SU-DHL-6 (cell line): ENCODE data around the gene PLA2G10.

Experiments used
- H2AFZ ChIP-seq: fragments of 200-600 bp; sonication (generic); 2 replicates; pipeline ENCODE4 v1.6.1; 2014; ENCODE audit warnings: low read depth, mild to moderate bottlenecking, moderate library complexity, mixed read lengths, antibody characterized with exemption, low read length; ENCODE audit not compliant: severe bottlenecking
- H3F3A ChIP-seq: fragments of 200-600 bp; shearing (Covaris generic); 2 replicates; pipeline ENCODE4 v1.6.0; 2016; ENCODE audit warnings: antibody characterized with exemption, mild to moderate bottlenecking; ENCODE audit not compliant: insufficient read depth
- H3K27ac ChIP-seq: fragments of 200-600 bp; sonication (generic); 2 replicates; pipeline ENCODE4 v1.5.1; 2016; ENCODE audit warnings: low read depth, mild to moderate bottlenecking, low read length, moderate library complexity, mixed read lengths
- H3K27me3 ChIP-seq: fragments of 200-600 bp; sonication (generic), shearing (Covaris generic); 2 replicates; pipeline ENCODE4 v1.6.0; 2014; ENCODE audit warnings: mild to moderate bottlenecking, low read length
- H3K36me3 ChIP-seq: fragments of 200-600 bp; sonication (generic); 2 replicates; pipeline ENCODE4 v1.6.1; 2014; ENCODE audit warnings: mild to moderate bottlenecking, low read length, mixed read lengths
- H3K4me2 ChIP-seq: fragments of 300-600, 200-600 bp; shearing (Covaris generic), sonication (generic); 2 replicates; pipeline ENCODE4 v1.6.0; 2014; ENCODE audit warnings: low read length, low read depth, mild to moderate bottlenecking; ENCODE audit not compliant: poor library complexity, severe bottlenecking
- H3K4me3 ChIP-seq: fragments of 200-600 bp; sonication (generic); 2 replicates; pipeline ENCODE4 v1.5.1; 2014; ENCODE audit warnings: antibody characterized with exemption, low read length, mild to moderate bottlenecking, mixed read lengths; ENCODE audit not compliant: insufficient read depth, poor library complexity, severe bottlenecking
- H3K79me2 ChIP-seq: fragments of 200-600 bp; sonication (generic); 2 replicates; pipeline ENCODE4 v1.6.1; 2014; ENCODE audit warnings: mild to moderate bottlenecking, low read length, moderate library complexity; ENCODE audit not compliant: insufficient read depth
- H3K9ac ChIP-seq: fragments of 200-600 bp; sonication (generic); 2 replicates; pipeline ENCODE4 v1.7.0; 2014; ENCODE audit warnings: mild to moderate bottlenecking, low read length
- H3K9me2 ChIP-seq: fragments of 200-600 bp; sonication (generic); replicated peaks from 2 replicates; pipeline ENCODE4 v1.6.1; 2014; ENCODE audit warnings: low read length; ENCODE audit not compliant: insufficient read depth
- H3K9me3 ChIP-seq: fragments of 200-600 bp; sonication (generic); 2 replicates; pipeline ENCODE4 v1.6.1; 2014; ENCODE audit warnings: low read length, mixed read lengths; ENCODE audit not compliant: insufficient read depth
- H4K20me1 ChIP-seq: fragments of 200-600 bp; sonication (generic); 2 replicates; pipeline ENCODE4 v1.6.1; 2014; ENCODE audit warnings: low read depth, mild to moderate bottlenecking, antibody characterized with exemption, low read length, moderate library complexity, mixed read lengths
- EZH2phosphoT487 ChIP-seq: fragments of 200-600 bp; sonication (generic), shearing (Covaris generic); conservative IDR thresholded peaks from 2 replicates; pipeline ENCODE4 v1.6.1; 2018; ENCODE audit warnings: mild to moderate bottlenecking, antibody characterized with exemption, low read length, moderate library complexity, mixed read lengths
- TF ChIP-seq, protein P1 (sequence below): fragments of 200-600 bp; sonication (generic); IDR thresholded peaks from one replicate; pipeline ENCODE4 v1.5.1; 2017; ENCODE audit warnings: antibody characterized with exemption, mild to moderate bottlenecking, low read length, moderate library complexity; ENCODE audit not compliant: insufficient read depth, poor library complexity, severe bottlenecking

The PLA2G10 gene

DNA sequence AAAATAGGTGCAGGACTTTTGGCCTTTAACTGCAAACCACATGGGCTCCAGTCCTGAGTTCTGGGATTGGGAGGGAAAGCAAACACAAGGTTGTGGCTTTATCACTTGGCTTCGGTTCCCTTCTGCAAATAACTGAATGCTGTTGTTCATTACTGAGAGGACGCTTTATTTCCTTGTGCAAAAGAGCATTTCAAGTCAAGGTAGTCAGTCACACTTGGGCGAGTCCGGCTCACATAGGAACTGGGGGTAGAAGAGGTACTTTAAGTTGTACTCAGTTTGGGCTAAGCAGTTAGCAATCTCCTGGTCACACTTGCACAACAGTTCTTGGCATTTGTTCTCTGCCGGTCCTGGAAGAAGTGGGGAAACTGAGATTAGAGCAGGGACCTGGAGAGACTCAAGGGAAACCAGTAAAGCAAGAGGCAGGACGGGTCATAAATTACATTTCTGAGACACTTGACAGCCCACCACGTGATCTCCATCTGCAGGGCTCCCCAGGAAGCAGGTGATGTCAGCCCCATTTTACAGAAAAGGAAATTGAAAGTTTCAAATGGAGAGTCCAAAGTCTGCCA lies 21.6 kb downstream of the PLA2G10 start:
- H3K36me3 ChIP-seq: no peaks in the 10 kb centered on the region
- H3K27me3 ChIP-seq: no peaks in the 10 kb centered on the region
- H3K9ac ChIP-seq: peak overlapping the region; percentile 38
- no peaks in the 10 kb centered on the region for H3K79me2 ChIP-seq
- peak overlapping the region; percentile 35 for H3K4me3 ChIP-seq
- no peaks in the 10 kb centered on the region for H4K20me1 ChIP-seq
- peak overlapping the region; percentile 90 for H3K27ac ChIP-seq
- H3F3A ChIP-seq: peaks cover 15% of the 10 kb centered on the region
- H3K4me2 ChIP-seq: peak overlapping the region; percentile 74
- H3K9me2 ChIP-seq: no peaks in the 10 kb centered on the region
- H2AFZ ChIP-seq: peak overlapping the region; percentile 84
- no peaks in the 10 kb centered on the region for H3K9me3 ChIP-seq
- TF ChIP-seq, protein P1, sequence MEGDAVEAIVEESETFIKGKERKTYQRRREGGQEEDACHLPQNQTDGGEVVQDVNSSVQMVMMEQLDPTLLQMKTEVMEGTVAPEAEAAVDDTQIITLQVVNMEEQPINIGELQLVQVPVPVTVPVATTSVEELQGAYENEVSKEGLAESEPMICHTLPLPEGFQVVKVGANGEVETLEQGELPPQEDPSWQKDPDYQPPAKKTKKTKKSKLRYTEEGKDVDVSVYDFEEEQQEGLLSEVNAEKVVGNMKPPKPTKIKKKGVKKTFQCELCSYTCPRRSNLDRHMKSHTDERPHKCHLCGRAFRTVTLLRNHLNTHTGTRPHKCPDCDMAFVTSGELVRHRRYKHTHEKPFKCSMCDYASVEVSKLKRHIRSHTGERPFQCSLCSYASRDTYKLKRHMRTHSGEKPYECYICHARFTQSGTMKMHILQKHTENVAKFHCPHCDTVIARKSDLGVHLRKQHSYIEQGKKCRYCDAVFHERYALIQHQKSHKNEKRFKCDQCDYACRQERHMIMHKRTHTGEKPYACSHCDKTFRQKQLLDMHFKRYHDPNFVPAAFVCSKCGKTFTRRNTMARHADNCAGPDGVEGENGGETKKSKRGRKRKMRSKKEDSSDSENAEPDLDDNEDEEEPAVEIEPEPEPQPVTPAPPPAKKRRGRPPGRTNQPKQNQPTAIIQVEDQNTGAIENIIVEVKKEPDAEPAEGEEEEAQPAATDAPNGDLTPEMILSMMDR: no peak
- no peak for TF ChIP-seq EZH2phosphoT487

- Histone ChIP-seq H2AFZ (no peak overlapping the region), H3K4me3 (no peak overlapping the region), H3K79me2 (no peaks in the 10 kb centered on the region), H3K36me3 (peaks cover 2% of the 10 kb centered on the region; the same call in 1 of the 2 replicates), H3K27me3 (no peaks in the 10 kb centered on the region), H4K20me1 (no peaks in the 10 kb centered on the region), H3K9ac (no peak overlapping the region), H3F3A (peaks cover 15% of the 10 kb centered on the region), H3K9me2 (no peaks in the 10 kb centered on the region), H3K4me2 (no peak overlapping the region), H3K27ac (no peak overlapping the region), H3K9me3 (no peaks in the 10 kb centered on the region)
- TF ChIP-seq EZH2phosphoT487: no peak
- TF ChIP-seq, protein P1: no peak
These were observed 24.3 kb downstream of the PLA2G10 start for GRCh38 chr16:14669776-14670175.

- Histone ChIP-seq H3K9me2 (no peaks in the 10 kb centered on the region), H3K79me2 (no peaks in the 10 kb centered on the region), H4K20me1 (no peaks in the 10 kb centered on the region), H3K9me3 (no peaks in the 10 kb centered on the region), H3K36me3 (peaks cover 4% of the 10 kb centered on the region; the same call in 1 of the 2 replicates), H2AFZ (no peak overlapping the region), H3F3A (peaks cover 15% of the 10 kb centered on the region), H3K9ac (no peak overlapping the region), H3K27ac (no peak overlapping the region), H3K4me3 (no peak overlapping the region), H3K27me3 (no peaks in the 10 kb centered on the region), H3K4me2 (no peak overlapping the region)
- no peak for TF ChIP-seq EZH2phosphoT487
- TF ChIP-seq, protein P1: no peak
These were observed 25.4 kb downstream of the PLA2G10 start for GRCh38 chr16:14668556-14669223.
